Measurements from ENCODE around the gene ZIC4.

Gene ZIC4

DNA sequence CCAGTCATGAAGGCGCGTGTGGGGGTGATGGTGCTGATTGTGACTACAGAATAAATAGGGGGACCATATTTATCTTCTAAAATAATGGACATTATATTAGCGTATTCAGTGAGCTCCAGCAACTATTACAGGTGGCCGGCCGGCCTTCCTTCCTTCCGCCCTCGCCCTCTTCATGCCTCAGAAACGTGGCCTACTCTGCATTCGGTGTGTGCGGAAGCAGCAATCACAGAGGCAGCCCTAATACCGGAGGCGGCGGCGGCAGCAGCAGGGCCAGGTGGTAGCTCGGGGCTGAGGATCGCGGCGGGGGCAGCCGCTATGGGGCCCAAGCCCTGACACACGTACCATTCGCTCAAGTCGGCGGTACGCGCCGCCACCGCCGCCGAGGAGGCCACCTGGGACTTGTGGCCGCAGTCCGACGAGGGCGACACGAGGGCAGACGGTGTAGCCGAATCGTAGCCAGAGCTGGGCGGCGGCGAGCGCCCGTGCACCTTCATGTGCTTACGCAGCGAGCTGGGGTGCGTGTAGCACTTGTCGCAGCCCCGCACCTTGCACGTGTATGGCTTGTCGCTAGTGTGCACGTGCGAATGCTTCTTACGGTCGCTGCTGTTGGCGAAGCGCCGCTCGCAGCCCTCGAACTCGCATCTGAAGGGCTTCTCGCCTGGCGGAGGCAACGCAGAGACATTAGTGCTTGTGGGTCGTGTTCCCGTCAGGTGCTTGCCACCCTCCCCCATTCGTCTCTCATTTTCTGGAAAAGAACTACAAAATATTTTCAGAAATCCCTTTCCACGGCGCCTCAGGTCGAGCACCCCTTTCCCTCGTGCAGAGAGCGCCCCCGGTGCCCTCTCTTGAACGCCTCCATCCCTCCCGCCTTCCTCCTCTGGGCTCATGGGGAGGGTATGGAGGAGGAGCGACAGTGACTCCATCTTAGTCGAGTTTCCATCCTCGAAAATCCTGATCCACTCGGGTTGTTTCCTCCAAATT, 15.5 kb downstream of the ZIC4 start:
- Histone ChIP-seq H3K4me1 (peaks cover 0 to 39% (median 30%) of the 10 kb centered on the region in 4 donors), H3K9me3 (peaks cover 0 to 6% (median 0%) of the 10 kb centered on the region in 3 donors), H3K36me3 (no peaks in the 10 kb centered on the region), H3K27me3 (peaks cover 0 to 100% of the 10 kb centered on the region in 2 donors), H3K27ac (no peak overlapping the region), H3K4me3 (no peak overlapping the region)
- TF ChIP-seq, protein P1, sequence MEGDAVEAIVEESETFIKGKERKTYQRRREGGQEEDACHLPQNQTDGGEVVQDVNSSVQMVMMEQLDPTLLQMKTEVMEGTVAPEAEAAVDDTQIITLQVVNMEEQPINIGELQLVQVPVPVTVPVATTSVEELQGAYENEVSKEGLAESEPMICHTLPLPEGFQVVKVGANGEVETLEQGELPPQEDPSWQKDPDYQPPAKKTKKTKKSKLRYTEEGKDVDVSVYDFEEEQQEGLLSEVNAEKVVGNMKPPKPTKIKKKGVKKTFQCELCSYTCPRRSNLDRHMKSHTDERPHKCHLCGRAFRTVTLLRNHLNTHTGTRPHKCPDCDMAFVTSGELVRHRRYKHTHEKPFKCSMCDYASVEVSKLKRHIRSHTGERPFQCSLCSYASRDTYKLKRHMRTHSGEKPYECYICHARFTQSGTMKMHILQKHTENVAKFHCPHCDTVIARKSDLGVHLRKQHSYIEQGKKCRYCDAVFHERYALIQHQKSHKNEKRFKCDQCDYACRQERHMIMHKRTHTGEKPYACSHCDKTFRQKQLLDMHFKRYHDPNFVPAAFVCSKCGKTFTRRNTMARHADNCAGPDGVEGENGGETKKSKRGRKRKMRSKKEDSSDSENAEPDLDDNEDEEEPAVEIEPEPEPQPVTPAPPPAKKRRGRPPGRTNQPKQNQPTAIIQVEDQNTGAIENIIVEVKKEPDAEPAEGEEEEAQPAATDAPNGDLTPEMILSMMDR (IDR thresholded peaks at IDR 0.05): no peak
- DNase-seq: no peak
- intact Hi-C loops (cut with DNase I; ENCODE audit: low total_unique reads): no loop called here

DNA sequence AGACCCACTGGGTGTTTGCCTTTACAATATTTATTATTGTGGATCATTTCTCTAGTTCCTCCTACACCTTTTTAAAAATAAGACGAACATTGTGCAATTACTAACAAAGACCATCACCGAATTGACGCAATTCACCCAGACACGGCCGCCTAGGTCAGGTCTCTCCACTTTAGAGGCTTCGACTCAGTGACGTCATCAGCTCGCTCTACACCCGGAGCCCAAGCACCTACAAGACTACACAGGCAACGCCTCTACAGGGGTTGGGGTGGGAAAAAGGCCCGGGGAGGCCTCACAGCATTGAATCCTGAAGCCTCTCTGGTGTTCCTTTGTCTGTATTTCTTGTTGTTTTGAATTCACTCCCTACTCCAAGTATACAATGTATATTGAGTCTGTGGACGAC, 16.6 kb downstream of the ZIC4 start:
- intact Hi-C loops (cut with DNase I; ENCODE audit: low total_unique reads): no loop called here
- Histone ChIP-seq H3K4me1 (peaks cover 0 to 35% (median 28%) of the 10 kb centered on the region in 4 donors), H3K36me3 (no peaks in the 10 kb centered on the region), H3K9me3 (peaks cover 0 to 6% (median 0%) of the 10 kb centered on the region in 3 donors), H3K4me3 (no peak overlapping the region), H3K27me3 (peaks cover 0 to 100% of the 10 kb centered on the region in 2 donors), H3K27ac (no peak overlapping the region)
- DNase-seq: no peak
- TF ChIP-seq, protein P1 (IDR thresholded peaks at IDR 0.05): no peak

DNA sequence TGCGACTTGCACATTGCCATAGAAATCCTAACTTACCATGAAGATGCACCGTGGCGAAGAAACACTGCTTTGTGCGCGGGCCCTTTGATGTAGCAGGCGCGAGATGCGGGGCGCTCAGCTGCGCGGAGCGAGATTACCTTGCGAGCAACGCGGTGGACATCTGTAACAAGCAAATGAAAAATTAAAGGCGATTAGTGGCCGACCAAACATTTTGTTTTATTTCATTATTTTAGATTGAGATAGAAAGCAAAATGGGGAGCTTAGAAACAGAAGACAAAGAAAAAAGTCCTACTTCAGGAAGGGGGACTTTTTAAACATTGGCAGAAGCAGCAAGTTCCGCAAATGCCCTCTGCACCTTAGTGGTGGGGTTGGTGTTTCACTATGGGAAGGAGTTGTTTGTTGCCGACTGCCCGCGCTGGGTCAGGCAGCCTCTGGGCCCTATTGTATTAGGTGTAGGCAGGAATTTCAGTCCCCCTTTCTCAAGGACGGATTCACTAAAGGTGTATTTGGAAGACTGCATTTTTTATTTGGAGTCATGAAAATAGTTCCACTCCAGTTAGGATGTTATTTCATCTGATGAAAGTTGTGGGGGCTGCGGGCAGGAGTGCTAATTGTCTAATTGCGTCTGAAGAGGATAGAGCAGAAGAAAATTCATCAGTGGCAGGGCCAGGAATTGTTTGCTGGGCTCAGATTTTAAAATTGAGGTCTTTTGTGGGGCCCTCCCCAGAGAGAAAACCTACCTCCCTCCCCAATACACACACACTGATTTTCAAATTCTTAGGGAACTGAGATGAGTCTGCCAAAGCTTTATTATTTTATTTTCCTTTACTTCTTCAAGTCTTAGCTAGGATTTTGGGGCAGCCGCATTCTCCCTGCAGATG, 17.4 kb downstream of the ZIC4 start:
- Histone ChIP-seq H3K36me3 (no peaks in the 10 kb centered on the region), H3K4me3 (no peak overlapping the region), H3K4me1 (peaks cover 0 to 35% (median 28%) of the 10 kb centered on the region in 4 donors), H3K27ac (no peak overlapping the region), H3K9me3 (peaks cover 0 to 6% (median 0%) of the 10 kb centered on the region in 3 donors), H3K27me3 (peaks cover 0 to 100% of the 10 kb centered on the region in 2 donors)
- TF ChIP-seq, protein P1 (IDR thresholded peaks at IDR 0.05): no peak
- no peak for DNase-seq
- intact Hi-C loops (cut with DNase I; ENCODE audit: low total_unique reads): no loop called here

DNA sequence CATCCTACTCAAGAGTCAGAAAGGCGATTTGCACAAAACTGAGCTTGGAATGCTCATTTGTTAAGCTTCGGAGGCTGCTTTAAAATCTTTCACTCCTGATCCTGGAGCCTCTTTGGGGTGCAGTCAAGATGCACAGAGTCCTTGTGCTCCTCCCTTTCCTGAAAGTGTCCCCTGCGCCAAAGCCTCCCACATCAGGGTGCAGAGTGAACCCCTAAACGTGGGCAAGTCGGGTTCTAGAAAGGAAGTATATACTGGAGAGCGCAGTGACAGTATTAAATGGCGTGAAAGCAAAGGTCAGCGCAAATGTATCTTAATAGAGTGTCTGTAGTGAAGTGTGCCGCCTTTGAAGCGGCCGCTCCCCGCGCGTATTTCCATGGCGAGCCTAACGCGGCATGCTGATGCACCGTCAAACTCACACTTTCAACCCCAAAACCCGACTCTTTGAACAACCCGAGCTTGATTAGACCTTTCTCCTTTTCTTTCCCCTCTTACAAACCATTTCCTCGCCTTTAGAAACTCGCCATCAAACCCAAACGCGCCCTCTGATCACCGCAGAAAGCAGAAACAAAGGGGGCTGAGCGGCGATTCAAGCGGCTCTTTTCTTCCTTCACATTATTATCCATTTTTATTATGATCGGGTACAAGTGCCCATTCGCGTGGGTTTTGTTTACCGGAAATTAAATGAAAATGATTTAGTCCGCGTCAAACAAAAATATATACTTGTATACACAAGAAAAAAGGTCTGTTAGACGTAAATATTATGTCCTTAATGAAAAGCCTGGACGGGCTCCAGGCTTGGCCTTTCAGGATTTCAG, 18.3 kb downstream of the ZIC4 start:
- Histone ChIP-seq H3K27me3 (peaks cover 0 to 100% of the 10 kb centered on the region in 2 donors), H3K36me3 (no peaks in the 10 kb centered on the region), H3K27ac (no peak overlapping the region), H3K4me3 (no peak overlapping the region), H3K9me3 (peaks cover 0 to 6% (median 0%) of the 10 kb centered on the region in 3 donors), H3K4me1 (peaks cover 0 to 26% (median 21%) of the 10 kb centered on the region in 4 donors)
- no peak for DNase-seq
- intact Hi-C loops (cut with DNase I; ENCODE audit: low total_unique reads): no loop called here
- TF ChIP-seq, protein P1 (IDR thresholded peaks at IDR 0.05): no peak
